Measurements from ENCODE around the gene SLC23A3. TPM values are rescaled to one million over a fixed set of nuclear protein-coding genes. Genes with fewer than 3 reads are reported as not detected.

The SLC23A3 gene
- total RNA-seq, 1 donor from 2014 or later: 1.5 TPM

DNA sequence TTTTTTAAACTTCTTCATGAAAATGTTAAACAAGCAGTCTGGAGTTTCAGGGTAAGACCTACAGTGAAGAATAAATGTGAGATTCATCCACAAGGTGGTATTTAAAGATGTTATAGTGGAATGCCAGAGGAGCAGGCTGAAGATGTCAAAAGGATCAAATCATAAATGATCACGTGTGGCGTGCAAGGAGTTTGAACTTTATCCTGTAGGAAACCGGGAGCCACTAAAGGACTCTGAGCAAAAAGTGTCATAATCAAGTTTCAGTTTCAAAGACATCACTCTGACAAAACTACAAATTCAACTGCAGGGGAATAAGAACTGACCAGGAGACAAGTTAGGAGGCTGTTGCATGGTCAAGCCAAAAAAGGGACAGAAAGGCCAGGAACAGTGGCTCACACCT is 29.1 kb downstream of the SLC23A3 start:
- DNase-seq: no peak

- no peak for DNase-seq
Measured at GRCh38 chr2:219133976-219134375, 35.9 kb downstream of the SLC23A3 start.

DNA sequence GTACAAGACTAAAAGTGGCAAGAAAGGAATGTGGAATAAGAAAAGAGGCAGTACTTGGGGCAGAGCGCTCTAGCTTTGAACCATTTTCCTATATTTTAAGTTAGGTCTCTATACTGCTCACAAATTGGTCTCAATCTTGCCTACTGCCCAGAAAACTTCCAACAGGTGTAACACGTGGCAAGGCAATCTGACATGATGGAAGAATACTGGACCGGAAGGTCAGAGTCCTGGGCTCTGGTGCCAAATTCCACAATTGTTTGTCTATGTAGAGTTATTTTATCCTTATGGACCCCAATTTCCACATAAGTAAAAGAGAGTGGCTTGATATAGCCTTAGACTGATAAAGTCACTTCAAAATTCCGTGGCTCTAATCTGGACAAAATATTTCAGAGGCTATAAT is 38.1 kb downstream of the SLC23A3 start:
- no peak for DNase-seq

GRCh38 chr2:219131327-219131726 is 38.5 kb downstream of the SLC23A3 start:
- no peak for DNase-seq

DNA sequence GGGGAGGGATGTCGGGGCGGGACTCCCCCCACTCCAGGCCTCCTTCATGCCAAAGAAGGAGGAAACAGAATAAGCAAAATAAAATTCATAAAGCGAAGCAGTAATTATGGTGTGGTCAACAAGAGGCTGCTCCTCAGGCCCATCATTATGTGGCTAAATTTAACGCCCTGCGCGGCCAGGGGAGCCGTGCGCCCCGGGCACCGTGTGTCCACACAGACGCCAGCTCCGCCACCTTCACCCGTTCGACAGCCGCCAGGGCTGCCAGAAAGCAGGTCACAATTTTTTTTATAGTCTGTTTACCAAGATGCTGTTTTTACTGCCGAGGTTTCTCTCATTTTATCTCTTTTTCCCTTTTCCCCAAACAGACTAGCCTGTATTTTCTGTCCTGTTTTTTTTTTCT is 40.2 kb downstream of the SLC23A3 start:
- no peak for DNase-seq

DNA sequence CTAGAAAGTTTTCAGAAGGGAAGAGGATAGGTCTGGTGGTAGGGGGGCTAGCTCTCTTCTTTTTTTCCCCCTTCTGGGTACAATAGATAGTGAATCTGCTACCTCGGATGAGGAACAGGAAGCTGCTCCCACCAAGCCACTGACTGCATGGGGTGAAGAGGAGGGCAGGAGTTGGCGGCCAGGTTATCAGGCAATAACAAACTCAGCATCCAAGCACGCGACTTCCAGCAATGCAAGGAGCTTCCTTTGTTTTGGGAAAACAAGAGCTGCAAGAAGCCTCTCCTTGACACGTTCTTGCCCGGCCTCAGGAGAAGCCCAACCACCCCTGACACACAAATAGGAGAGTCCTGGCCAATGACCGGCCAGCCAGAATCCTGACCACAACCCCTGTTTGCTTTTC is 41.4 kb downstream of the SLC23A3 start:
- no peak for DNase-seq

GRCh38 chr2:219127037-219127635 is 42.7 kb downstream of the SLC23A3 start:
- no peak for DNase-seq

GRCh38 chr2:219126555-219126954 is 43.3 kb downstream of the SLC23A3 start:
- no peak for DNase-seq

- no peak for DNase-seq
Measured at GRCh38 chr2:219125886-219126270, 44.0 kb downstream of the SLC23A3 start.

DNA sequence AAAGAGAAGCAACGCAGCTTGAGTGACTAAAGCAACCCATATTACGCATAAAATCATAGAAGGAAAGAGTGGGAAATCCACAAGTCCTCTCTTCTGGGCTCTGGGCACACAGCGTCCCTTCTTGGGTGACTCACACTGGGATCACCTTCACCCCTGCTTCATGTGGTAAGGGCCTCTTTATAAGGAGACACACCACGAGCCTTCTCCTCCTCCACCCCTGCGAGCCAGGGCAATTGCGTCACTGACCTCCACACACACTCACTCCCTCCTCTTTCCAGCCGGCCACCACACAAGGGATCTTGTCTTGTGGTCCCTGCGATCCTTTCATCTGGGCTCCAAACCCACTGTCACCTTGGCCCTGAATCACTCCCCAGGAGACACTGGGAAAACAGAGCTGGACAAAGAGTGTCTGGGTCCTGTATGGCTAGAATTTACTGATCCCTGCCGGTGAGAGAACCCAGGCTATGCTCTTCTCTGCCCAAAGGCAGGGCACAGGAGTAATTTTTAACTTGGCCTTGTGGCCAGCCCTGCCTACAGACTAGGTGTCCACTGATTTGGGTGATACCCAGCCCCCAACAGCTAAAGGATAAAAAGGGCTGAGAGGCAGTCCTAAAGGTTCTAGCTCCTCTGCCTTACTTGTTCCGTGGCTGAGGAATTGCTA is 44.5 kb downstream of the SLC23A3 start:
- no peak for DNase-seq

DNA sequence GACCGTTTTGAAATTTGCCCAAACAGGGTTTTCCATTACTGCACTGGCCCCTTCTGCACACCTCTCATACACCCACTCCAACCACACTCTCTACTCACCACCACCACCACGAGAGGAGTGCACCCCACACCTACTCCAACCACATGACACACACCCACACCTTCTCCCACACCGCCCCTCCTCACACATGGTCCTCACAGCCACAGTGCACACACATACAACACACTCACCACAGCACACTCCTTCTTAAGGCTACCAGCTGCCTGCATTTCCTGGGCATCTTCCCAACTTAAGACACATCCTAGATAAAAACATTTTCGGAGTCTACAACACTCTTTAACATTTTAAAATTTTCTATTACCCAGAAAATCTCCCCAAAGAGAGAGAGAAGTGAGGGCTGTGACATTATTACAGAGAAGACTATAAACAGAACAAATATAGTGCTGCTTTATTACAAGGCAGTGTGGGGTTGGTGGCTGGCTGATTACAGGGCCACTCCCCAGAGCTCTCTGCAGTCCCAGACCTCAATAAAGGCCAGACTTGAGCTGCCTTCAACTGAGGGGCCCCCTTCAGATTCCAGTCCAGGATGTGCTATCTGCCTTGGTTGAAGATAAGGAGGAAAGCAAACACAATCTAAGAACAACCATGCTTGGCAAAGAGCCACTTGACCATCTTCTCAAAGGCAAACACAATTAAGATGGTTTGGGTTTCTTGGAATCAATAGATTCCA is 45.3 kb downstream of the SLC23A3 start:
- DNase-seq: no peak

GRCh38 chr2:219123356-219124135 is 46.3 kb downstream of the SLC23A3 start:
- no peak for DNase-seq

- no peak for DNase-seq
Measured at GRCh38 chr2:219122202-219122980, 47.4 kb downstream of the SLC23A3 start.

GRCh38 chr2:219120082-219120481 is 49.7 kb downstream of the SLC23A3 start:
- DNase-seq: no peak

DNA sequence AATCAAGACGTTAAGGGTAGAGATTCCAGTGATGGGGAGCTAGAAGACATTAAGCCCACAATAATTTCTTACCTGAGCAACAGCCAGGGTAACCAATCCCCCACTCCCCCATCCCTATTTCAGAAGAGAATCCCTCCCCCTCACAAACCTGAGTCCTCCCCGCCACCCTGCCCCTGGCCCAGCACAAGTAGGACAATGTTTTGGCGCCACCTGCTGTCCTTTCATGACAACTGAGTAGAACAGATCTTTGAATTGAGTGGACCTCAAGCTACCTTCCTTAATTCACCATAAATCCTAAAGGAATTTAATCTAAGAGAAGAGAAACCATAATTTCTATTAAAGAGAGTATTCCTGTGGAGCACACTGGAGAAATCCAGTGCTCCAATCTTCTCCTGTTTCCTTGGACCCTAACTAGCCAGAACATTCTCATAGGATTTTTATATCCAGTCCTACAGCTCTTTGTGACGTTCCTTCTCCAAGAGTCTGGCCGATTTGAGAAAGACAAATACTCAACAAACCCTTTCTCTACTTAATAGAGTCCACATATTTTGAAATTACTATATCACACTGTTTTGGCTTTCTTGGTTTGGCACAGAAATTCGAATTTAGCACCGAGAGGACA is 50.3 kb downstream of the SLC23A3 start:
- DNase-seq: peak; percentile 18

DNA sequence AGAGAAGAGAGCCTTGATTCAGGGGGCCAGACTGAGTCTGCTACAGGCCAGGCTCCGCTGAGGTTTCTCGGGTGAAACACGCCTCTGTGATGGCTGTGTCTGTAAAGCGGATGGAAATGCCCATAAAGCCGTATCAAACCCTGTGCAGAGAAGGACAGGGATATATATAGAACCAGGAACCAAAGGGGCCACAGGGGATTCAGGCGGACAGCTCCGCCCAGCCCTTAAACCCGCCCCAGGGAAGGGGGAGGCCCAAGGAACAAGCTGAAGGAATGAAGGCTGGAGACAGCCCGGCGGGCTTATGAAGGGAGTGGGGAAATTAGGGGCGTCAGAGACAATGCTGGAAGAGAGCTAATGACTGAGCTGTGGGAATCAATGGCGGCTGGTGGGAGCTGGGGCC is 51.3 kb downstream of the SLC23A3 start:
- no peak for DNase-seq

DNA sequence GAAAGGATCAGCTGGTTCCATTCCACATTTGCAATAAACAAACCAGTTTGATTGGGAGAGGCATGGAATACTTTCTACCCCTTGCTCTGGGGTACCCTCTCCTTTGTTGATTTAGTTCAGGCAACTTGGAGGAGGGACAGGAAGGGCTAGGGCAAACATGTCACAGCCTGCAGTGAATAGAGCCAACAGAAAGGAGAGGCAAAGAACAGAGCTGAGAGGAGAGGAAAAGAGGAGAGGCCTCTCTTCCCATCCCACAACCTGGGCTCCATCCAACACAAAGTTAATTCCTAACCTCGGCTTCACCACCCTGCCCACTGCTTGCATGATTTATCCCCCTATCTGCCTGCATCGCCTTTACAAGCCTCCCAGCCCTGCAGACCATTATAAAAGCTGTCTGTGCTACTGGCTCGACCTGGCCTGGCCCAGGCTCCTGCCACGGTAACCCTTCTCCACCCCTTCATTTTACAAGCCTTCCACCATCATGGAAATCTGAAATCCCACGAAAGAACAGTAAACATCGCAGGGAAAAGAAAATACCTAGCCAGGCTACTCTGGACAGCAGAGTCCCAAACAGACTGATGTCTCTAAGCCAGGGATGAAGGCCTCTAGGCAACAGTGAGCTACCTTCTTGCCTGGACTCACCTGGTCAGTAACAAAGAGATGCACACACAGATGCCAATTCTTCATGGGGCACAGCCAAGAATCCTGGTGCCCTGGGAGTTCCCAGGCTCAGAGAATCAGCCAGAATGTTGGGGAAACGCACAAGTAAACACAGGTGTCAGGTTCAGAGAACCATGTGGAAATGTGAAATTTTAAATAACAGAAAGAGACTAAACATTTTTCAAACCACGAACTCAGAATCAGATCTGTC is 52.8 kb downstream of the SLC23A3 start:
- no peak for DNase-seq

GRCh38 chr2:219112651-219113338 is 57.0 kb downstream of the SLC23A3 start:
- no peak for DNase-seq

DNA sequence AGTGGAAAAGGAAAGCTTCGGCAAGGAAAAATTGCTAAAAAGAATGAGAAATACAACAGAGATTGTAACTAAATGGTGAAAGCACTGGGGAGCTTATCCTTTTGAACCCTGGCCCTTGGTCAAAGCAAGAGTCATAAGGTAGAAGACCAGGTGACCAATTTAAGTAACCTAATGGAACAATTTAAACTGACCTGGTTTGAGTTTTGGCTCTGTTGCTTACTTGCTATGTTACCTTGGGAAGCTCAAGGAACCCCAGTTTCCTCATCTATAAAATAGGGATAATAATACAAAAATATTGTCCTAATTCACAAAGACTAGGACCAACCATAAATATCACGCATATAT is 57.8 kb downstream of the SLC23A3 start:
- DNase-seq: no peak
